Neural progenitor cell (in vitro differentiated cells): ENCODE data around the gene ADARB2. TPM values are rescaled to one million over a fixed set of nuclear protein-coding genes. Genes with fewer than 3 reads are reported as not detected.

Experiments used
- DNase-seq: peaks from one replicate; pipeline ENCODE4 v3.0.0-alpha.2; 2016; ENCODE audit warnings: low spot score
- H2AFZ ChIP-seq: fragments of 200-600 bp; sonication (generic); replicated peaks from 2 replicates; pipeline ENCODE4 v1.6.1; 2016; ENCODE audit warnings: antibody characterized with exemption
- H3F3A ChIP-seq: fragments of 200-600 bp; sonication (generic); 2 replicates; pipeline ENCODE4 v1.6.1; 2016; ENCODE audit warnings: antibody characterized with exemption, low read depth
- H3K27ac ChIP-seq: fragments of 200-600 bp; sonication (generic); 2 replicates; pipeline ENCODE4 v1.5.1; 2016; ENCODE audit warnings: mild to moderate bottlenecking
- H3K27me3 ChIP-seq: fragments of 200-600 bp; sonication (generic); 2 replicates; pipeline ENCODE4 v1.6.1; 2016; ENCODE audit warnings: mild to moderate bottlenecking, moderate library complexity
- H3K36me3 ChIP-seq: fragments of 200-600 bp; sonication (generic); 2 replicates; pipeline ENCODE4 v1.5.1; 2016
- H3K4me1 ChIP-seq: fragments of 200-600 bp; sonication (generic); 2 replicates; pipeline ENCODE4 v1.6.1; 2016; ENCODE audit warnings: mixed run types
- H3K4me2 ChIP-seq: fragments of 200-600 bp; sonication (generic); 2 replicates; pipeline ENCODE4 v1.6.1; 2016
- H3K4me3 ChIP-seq: fragments of 200-600 bp; sonication (generic); 2 replicates; pipeline ENCODE4 v1.5.1; 2016
- H3K79me2 ChIP-seq: fragments of 200-600 bp; sonication (generic); 2 replicates; pipeline ENCODE4 v1.6.1; 2016; ENCODE audit warnings: low read depth
- H3K9ac ChIP-seq: fragments of 200-600 bp; sonication (generic); 2 replicates; pipeline ENCODE4 v1.6.1; 2016
- H3K9me3 ChIP-seq: fragments of 200-600 bp; sonication (generic); 2 replicates; pipeline ENCODE4 v1.5.1; 2016; ENCODE audit warnings: low read depth
- H4K20me1 ChIP-seq: fragments of 200-600 bp; sonication (generic); 2 replicates; pipeline ENCODE4 v1.6.1; 2016; ENCODE audit warnings: low read depth
- H3K27ac Mint-ChIP-seq: 3 replicates; pipeline ENCODE4 v1.8.0; 2021; ENCODE audit warnings: mixed read lengths
- H3K27me3 Mint-ChIP-seq: 2 replicates; pipeline ENCODE4 v1.8.0; 2022; ENCODE audit warnings: low read depth, mild to moderate bottlenecking, inconsistent platforms, moderate library complexity, mixed read lengths; ENCODE audit not compliant: insufficient read depth
- H3K36me3 Mint-ChIP-seq: 3 replicates; pipeline ENCODE4 v1.8.0; 2021; ENCODE audit warnings: mixed read lengths
- H3K4me1 Mint-ChIP-seq: 3 replicates; pipeline ENCODE4 v1.8.0; 2021; ENCODE audit warnings: mixed read lengths
- H3K4me3 Mint-ChIP-seq: 3 replicates; pipeline ENCODE4 v1.8.0; 2021; ENCODE audit warnings: mild to moderate bottlenecking, moderate library complexity, mixed read lengths
- H3K9me3 Mint-ChIP-seq: 3 replicates; pipeline ENCODE4 v1.8.0; 2020; ENCODE audit warnings: mixed read lengths
- EZH2 ChIP-seq: fragments of 200-600 bp; sonication (generic); IDR thresholded peaks from 2 replicates; pipeline ENCODE4 v1.6.1; 2017; ENCODE audit warnings: antibody characterized with exemption, mild to moderate bottlenecking, moderate library complexity
- EZH2phosphoT487 ChIP-seq: fragments of 200-600 bp; sonication (generic); IDR thresholded peaks from 2 replicates; pipeline ENCODE4 v1.6.1; 2017; ENCODE audit warnings: antibody characterized with exemption
- total RNA-seq: library from RNA; depleted of rRNA; stranded (reverse); fragments of >200 nt; gene quantifications from 2 replicates; pipeline ENCODE4 v1.2.3, GENCODE V29; 2015; ENCODE audit warnings: low replicate concordance
- TF ChIP-seq, protein P1 (sequence below): fragments of 200-600 bp; sonication (generic); IDR thresholded peaks from 2 replicates; pipeline ENCODE4 v1.5.1; 2017; ENCODE audit warnings: antibody characterized with exemption, mild to moderate bottlenecking

Gene ADARB2
- total RNA-seq, 1 donor from 2014 or later: not detected

DNA sequence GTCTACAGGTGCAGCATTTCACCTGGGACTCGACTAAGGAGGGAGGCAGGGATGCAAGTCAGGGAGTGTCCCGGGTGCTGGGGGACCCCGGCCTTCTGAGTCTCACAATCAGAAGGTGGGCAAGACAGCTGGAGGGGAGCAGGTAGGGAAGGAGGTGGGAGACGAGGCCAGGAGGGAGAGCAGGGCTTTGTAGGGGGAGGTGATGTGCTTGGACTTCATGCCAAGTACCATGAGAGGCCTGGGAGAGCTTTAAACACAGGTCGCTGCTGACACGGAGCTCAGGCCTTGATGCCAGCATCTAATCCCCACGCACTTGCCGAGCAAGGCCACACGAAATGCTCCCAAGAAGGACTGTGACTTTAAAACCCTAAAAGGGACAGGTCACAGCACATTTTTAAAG is 244.7 kb downstream of the ADARB2 start:
- TF ChIP-seq, protein P1, sequence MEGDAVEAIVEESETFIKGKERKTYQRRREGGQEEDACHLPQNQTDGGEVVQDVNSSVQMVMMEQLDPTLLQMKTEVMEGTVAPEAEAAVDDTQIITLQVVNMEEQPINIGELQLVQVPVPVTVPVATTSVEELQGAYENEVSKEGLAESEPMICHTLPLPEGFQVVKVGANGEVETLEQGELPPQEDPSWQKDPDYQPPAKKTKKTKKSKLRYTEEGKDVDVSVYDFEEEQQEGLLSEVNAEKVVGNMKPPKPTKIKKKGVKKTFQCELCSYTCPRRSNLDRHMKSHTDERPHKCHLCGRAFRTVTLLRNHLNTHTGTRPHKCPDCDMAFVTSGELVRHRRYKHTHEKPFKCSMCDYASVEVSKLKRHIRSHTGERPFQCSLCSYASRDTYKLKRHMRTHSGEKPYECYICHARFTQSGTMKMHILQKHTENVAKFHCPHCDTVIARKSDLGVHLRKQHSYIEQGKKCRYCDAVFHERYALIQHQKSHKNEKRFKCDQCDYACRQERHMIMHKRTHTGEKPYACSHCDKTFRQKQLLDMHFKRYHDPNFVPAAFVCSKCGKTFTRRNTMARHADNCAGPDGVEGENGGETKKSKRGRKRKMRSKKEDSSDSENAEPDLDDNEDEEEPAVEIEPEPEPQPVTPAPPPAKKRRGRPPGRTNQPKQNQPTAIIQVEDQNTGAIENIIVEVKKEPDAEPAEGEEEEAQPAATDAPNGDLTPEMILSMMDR: no peak
- TF ChIP-seq EZH2 (no peak), EZH2phosphoT487 (no peak)
- Histone ChIP-seq H2AFZ (no peak overlapping the region), H3F3A (no peaks in the 10 kb centered on the region), H3K79me2 (no peaks in the 10 kb centered on the region), H3K9me3 (no peaks in the 10 kb centered on the region), H3K27ac (no peak overlapping the region), H3K4me1 (no peaks in the 10 kb centered on the region), H3K4me2 (no peak overlapping the region), H3K36me3 (no peaks in the 10 kb centered on the region), H4K20me1 (no peaks in the 10 kb centered on the region), H3K9ac (no peak overlapping the region), H3K4me3 (no peak overlapping the region), H3K27me3 (no peaks in the 10 kb centered on the region)
- Mint-ChIP-seq H3K27me3 (no peaks in the 10 kb centered on the region), H3K4me1 (peaks cover 3% of the 10 kb centered on the region), H3K9me3 (no peaks in the 10 kb centered on the region), H3K4me3 (no peak overlapping the region), H3K36me3 (no peaks in the 10 kb centered on the region), H3K27ac (no peak overlapping the region)
- no peak for DNase-seq

DNA sequence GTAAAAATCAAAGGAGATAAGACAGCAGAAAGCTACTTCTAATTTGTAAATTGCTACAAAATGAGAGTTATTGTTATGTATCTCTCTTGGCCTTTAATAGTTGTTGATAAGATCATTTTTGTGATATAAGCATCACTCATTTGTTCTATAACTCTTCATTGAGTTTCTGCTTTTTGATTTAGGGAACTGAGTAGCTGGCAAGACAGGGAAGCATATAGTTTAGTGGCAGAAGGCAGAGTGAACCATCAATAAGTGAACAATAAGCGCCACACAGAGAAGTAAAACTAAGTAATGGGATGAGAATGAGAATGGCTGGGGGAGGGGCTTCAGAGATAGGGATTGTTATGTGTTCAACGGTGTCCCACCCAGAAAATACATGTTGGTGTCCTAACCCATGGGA is 245.4 kb downstream of the ADARB2 start:
- Histone ChIP-seq H3K4me2 (no peak overlapping the region), H3K9ac (no peak overlapping the region), H2AFZ (no peak overlapping the region), H3K4me1 (no peaks in the 10 kb centered on the region), H3K9me3 (no peaks in the 10 kb centered on the region), H3F3A (no peaks in the 10 kb centered on the region), H3K27me3 (no peaks in the 10 kb centered on the region), H3K27ac (no peak overlapping the region), H3K79me2 (no peaks in the 10 kb centered on the region), H4K20me1 (no peaks in the 10 kb centered on the region), H3K4me3 (no peak overlapping the region), H3K36me3 (no peaks in the 10 kb centered on the region)
- no peak overlapping the region for H3K27ac Mint-ChIP-seq
- no peaks in the 10 kb centered on the region for H3K36me3 Mint-ChIP-seq
- no peaks in the 10 kb centered on the region for H3K9me3 Mint-ChIP-seq
- TF ChIP-seq EZH2 (no peak), EZH2phosphoT487 (no peak)
- TF ChIP-seq, protein P1: no peak
- peaks cover 3% of the 10 kb centered on the region for H3K4me1 Mint-ChIP-seq
- H3K27me3 Mint-ChIP-seq: no peaks in the 10 kb centered on the region
- DNase-seq: no peak
- no peak overlapping the region for H3K4me3 Mint-ChIP-seq

DNA sequence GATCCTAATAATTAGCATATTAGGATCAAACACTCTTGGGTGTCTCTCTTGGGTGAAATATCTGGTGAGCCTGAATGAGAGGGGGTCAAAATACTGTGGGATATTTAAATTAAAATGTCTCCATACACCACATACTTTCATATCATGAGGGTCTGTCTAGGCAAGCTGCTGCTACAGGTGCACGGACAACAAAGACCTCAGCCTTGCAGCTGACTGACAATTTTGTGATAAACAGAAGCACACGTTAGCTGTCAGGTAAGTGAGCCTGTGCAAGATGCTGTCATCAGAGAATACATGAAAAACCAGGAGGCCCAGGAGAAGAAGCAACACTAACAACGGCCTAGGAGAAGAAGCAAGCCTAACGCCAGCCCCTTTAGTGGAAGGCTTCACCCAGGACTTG is 247.5 kb downstream of the ADARB2 start:
- no peak overlapping the region for H3K27ac Mint-ChIP-seq
- no peaks in the 10 kb centered on the region for H3K36me3 Mint-ChIP-seq
- H3K27me3 ChIP-seq: no peaks in the 10 kb centered on the region
- no peak for TF ChIP-seq EZH2phosphoT487
- TF ChIP-seq, protein P1: no peak
- no peaks in the 10 kb centered on the region for H3K79me2 ChIP-seq
- peaks cover 11% of the 10 kb centered on the region for H3K27me3 Mint-ChIP-seq
- no peak overlapping the region for H2AFZ ChIP-seq
- no peaks in the 10 kb centered on the region for H3F3A ChIP-seq
- H3K4me3 Mint-ChIP-seq: no peak overlapping the region
- no peaks in the 10 kb centered on the region for H3K4me1 ChIP-seq
- peaks cover 6% of the 10 kb centered on the region for H3K4me1 Mint-ChIP-seq
- H3K36me3 ChIP-seq: no peaks in the 10 kb centered on the region
- H3K9me3 ChIP-seq: no peaks in the 10 kb centered on the region
- H3K4me2 ChIP-seq: no peak overlapping the region
- DNase-seq: no peak
- no peak overlapping the region for H3K27ac ChIP-seq
- no peak overlapping the region for H3K4me3 ChIP-seq
- no peak overlapping the region for H3K9ac ChIP-seq
- no peaks in the 10 kb centered on the region for H4K20me1 ChIP-seq
- no peaks in the 10 kb centered on the region for H3K9me3 Mint-ChIP-seq
